Stomach smooth muscle (tissue), 2 donors: Measurements from ENCODE around the gene RETREG1.
A peak's percentile ranks its signal among the peaks of the same experiment; 100 is the strongest.

Source experiments
- H3K27ac ChIP-seq: one replicate; pipeline ENCODE4 v1.7.0; 2013; ENCODE audit warnings: mild to moderate bottlenecking, low read length, inconsistent platforms
- H3K27me3 ChIP-seq, 2 donors: one replicate each; pipeline ENCODE4 v1.7.0; 2013; ENCODE audit warnings: low read length in 2 of 2; ENCODE audit not compliant: insufficient read depth in 2 of 2, control insufficient read depth in 1 of 2
- H3K36me3 ChIP-seq, 2 donors: one replicate each; pipeline ENCODE4 v1.7.0; 2013; ENCODE audit warnings: low read length in 2 of 2; ENCODE audit not compliant: control insufficient read depth in 2 of 2, insufficient read depth in 2 of 2
- H3K4me1 ChIP-seq: one replicate; pipeline ENCODE4 v1.7.0; 2013; ENCODE audit warnings: low read length; ENCODE audit not compliant: control insufficient read depth, insufficient read depth
- H3K4me3 ChIP-seq, 2 donors: one replicate each; pipeline ENCODE4 v1.7.0; 2013; ENCODE audit warnings: low read length in 2 of 2
- H3K9ac ChIP-seq, 2 donors: one replicate each; pipeline ENCODE4 v1.7.0; 2013; ENCODE audit warnings: low read length in 2 of 2, mild to moderate bottlenecking in 1 of 2
- H3K9me3 ChIP-seq, 2 donors: one replicate each; pipeline ENCODE4 v1.7.0; 2013; ENCODE audit warnings: low read length in 2 of 2; ENCODE audit not compliant: control insufficient read depth in 2 of 2
- donor health status: healthy.
- donor health status: Pancreatic carcinoma.

Gene RETREG1

DNA sequence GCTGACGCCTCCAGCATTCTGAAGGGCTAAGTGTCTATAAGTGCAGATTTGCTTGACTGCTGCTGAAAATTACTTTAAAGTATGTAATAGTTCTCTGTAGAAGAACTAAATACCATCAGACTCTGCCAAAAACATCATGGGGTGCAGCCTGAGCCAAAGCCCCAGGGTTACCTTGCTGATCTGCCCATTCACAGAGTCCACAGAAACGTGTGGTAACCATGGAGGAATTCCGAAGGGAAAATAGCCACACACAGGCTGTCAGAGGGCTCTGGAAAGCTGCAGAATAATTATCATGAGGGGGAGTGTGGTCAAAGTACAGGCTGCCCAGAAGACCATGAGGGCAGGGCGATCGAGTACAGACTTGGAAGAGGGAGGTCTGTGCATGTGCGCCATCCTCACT is 36.4 kb downstream of the RETREG1 start:
- Histone ChIP-seq H3K36me3 (no peaks in the 10 kb centered on the region), H3K4me1 (peaks cover 5% of the 10 kb centered on the region), H3K27ac (no peak overlapping the region), H3K27me3 (no peaks in the 10 kb centered on the region), H3K4me3 (no peak overlapping the region), H3K9ac (no peak overlapping the region), H3K9me3 (no peaks in the 10 kb centered on the region)

DNA sequence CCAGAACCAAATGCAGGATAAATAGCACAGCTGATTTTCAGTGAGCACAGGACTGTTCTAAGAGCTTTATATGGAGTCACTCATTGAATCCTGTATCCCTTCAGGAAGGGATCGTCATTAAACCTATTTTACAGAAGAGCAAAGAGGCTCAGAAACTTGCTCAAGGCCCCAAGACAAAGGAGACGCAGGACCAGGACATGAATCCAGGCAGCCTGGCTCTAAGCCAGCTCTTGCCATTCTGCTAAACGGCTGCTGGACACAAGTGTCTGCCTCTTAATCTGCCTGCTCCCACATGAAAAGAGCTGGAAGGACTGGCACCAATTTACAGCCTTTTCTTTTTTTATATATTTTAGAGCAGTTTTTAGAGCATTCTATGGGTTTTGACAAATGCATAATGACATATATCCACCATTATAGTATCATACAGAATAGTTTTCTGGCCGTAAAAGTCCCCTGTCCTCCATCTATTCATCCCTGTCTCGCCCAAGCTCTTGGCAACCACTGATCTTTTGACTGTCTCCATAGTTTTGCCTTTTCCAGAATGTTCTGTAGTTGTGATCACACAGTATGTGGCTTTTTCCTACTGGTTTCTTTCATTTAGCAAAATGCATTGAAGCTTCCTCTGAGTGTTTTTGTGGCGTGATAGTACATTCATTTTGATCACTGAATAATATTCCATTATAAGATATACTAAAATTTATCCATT is 37.5 kb downstream of the RETREG1 start:
- Histone ChIP-seq H3K9me3 (no peaks in the 10 kb centered on the region), H3K27me3 (no peaks in the 10 kb centered on the region), H3K9ac (no peak overlapping the region), H3K4me1 (peaks cover 5% of the 10 kb centered on the region), H3K4me3 (no peak overlapping the region), H3K36me3 (no peaks in the 10 kb centered on the region), H3K27ac (no peak overlapping the region)

DNA sequence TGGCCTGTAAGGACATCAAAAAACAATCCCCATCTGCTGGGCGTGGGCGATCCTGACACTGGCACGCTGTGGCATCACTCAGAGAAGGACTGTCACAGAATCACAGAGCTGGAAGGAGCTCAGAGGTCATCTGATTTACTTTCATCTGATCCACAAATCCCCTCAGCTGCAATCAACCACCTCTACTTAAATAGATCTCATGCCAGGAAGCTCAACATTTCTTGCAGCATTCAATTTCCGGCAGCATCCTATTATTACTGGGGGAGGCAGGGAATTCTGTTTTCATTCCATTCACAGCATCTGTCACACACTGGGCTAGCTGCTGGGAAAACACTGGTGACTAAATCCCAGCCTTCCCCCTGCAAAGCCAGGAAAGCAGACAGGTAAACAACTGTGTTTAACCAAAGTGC is 38.3 kb downstream of the RETREG1 start:
- Histone ChIP-seq H3K27ac (no peak overlapping the region), H3K4me3 (no peak overlapping the region), H3K36me3 (no peaks in the 10 kb centered on the region), H3K9me3 (no peaks in the 10 kb centered on the region), H3K9ac (no peak overlapping the region), H3K4me1 (peaks cover 5% of the 10 kb centered on the region), H3K27me3 (no peaks in the 10 kb centered on the region)

DNA sequence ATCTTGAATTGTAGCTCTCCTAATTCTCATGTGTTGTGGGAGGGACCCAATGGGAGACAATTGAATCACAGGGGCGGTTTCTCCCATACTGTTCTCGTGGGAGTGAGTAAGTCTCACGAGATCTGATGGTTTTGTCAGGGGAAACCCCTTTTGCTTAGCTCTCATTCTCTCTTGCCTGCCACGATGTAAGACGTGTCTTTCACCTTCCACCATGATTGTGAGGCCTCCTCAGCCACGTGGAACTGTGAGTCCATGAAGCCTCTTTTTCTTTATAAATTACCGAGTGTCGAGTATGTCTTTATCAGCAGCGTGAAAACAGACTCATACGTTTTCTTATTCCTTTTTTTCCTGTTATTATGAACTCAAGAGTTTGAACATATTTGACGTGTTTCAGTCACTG is 39.1 kb downstream of the RETREG1 start:
- H3K9ac ChIP-seq: no peak overlapping the region
- H3K36me3 ChIP-seq: no peaks in the 10 kb centered on the region
- peaks cover 5% of the 10 kb centered on the region for H3K4me1 ChIP-seq
- no peak overlapping the region for H3K27ac ChIP-seq
- no peaks in the 10 kb centered on the region for H3K9me3 ChIP-seq
- no peaks in the 10 kb centered on the region for H3K27me3 ChIP-seq
- H3K4me3 ChIP-seq: no peak overlapping the region

DNA sequence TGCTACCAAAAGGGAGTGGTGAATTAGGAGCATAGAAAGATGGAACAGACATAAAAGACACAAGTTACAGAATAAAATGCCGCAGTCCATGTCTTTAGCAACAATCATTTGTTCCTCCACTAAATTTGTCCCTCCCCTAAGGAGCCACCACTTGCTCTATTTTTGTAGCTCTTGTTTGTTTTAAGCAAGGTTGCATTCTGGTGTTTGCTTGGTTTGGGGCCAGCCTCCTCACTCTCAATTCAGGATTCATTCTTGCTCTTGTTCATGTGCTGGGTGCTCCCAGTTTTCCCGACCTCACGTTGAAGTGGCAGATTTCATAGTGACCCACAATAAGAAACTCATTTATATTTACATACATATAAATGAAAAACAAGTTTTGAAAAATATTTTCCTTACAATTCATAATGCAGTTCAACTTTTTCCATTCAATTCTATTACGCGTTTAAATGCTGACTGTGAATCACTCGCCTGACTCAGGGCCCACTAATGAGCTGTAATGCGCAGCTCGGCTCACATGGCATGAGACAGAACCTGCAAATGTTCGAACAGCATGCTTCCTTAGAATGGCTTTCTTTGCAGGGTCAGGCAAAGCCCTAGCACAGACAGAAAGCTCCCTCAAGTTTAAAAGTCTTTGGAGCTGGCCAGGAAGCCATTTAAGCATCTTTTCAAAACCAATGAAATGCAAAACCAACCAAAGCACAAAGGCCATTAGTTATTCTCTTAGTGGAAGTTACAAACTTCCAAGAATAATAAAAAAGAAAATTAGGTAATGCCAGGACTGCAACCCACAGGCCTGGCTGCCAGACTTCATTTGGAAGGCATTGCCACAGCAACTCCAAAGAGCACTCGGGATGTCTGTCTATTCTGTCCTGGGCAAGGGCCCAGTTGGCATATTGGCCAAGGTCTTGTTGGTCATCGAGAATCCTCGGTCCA is 41.7 kb downstream of the RETREG1 start:
- H3K27ac ChIP-seq: no peak overlapping the region
- H3K4me1 ChIP-seq: peaks cover 7% of the 10 kb centered on the region
- no peak overlapping the region for H3K9ac ChIP-seq
- H3K36me3 ChIP-seq: no peaks in the 10 kb centered on the region
- no peaks in the 10 kb centered on the region for H3K9me3 ChIP-seq
- H3K27me3 ChIP-seq: no peaks in the 10 kb centered on the region
- no peak overlapping the region for H3K4me3 ChIP-seq

DNA sequence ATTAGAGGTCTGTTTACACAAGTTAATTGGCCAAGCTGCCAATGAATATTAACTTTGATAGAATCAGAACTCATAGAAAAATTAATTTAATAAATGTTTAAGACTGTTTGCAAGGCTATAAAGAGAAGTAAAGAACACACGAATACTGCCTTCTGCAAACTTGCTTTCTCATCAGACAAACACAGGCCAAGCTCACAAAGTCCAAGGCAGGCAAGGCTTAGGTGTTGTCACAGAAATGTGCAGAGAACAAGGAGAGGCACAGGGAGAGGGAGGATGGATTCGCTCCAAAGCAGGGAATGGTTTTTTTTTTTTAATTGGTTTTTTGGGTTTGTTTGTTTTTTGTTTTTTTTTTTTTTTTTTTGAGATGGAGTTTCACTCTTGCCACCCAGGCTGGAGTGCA is 43.4 kb downstream of the RETREG1 start:
- Histone ChIP-seq H3K27me3 (no peaks in the 10 kb centered on the region), H3K27ac (no peak overlapping the region), H3K36me3 (no peaks in the 10 kb centered on the region), H3K9ac (no peak overlapping the region), H3K4me1 (peaks cover 10% of the 10 kb centered on the region), H3K4me3 (no peak overlapping the region), H3K9me3 (no peaks in the 10 kb centered on the region)

DNA sequence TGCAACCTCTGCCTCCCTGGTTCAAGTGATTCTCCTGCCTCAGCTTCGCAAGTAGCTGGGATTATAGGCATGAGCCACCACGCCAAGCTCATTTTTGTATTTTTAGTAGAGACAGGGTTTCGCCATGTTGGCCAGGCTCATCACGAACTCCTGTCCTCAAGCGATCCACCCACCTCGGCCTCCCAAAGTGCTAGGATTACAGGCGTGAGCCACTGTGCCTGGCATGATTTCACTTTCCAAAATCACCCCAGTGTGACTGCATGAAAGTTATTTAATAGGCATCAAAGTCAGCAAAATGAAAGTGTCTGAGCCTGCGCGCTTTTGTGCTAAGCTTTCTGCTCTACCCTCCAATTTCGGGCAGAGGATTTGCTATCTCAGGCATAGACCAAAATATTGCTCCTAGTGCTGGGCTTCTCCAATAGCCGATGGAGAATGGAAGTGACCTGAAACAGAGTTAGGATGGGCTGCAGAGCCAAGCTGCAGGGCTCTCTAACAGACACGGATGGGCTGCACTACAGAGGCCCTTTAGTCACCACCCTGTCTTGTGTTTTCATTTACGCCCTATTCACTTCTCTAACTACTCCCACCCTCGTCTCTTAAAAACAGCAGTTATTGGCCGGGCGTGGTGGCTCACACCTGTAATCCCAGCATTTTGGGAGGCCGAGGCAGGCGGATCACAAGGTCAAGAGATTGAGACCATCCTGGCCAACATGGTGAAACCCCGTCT is 44.3 kb downstream of the RETREG1 start:
- H3K27ac ChIP-seq: no peak overlapping the region
- no peak overlapping the region for H3K4me3 ChIP-seq
- H3K36me3 ChIP-seq: no peaks in the 10 kb centered on the region
- H3K4me1 ChIP-seq: peaks cover 10% of the 10 kb centered on the region
- H3K9me3 ChIP-seq: no peaks in the 10 kb centered on the region
- no peaks in the 10 kb centered on the region for H3K27me3 ChIP-seq
- no peak overlapping the region for H3K9ac ChIP-seq

DNA sequence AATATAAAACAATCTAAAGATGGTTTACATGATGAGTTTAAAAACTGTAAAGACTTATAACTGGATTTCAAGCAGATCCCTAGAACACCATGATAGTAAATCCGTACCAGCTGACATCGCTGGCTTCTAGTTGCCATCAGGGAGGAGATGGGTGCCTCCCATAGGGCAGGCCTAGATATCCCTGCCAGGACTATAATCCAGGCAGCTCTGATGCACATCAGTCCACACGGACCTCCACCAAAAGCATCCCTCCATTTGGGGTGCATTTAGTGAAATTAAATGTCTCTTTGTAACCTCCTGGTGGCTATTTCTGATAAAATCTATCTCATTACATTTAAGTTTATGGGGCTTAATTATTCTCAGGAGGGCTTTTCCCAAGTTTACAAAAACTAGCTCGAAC is 45.8 kb downstream of the RETREG1 start:
- no peaks in the 10 kb centered on the region for H3K9me3 ChIP-seq
- H3K9ac ChIP-seq: no peak overlapping the region
- peaks cover 10% of the 10 kb centered on the region for H3K4me1 ChIP-seq
- H3K36me3 ChIP-seq: no peaks in the 10 kb centered on the region
- no peak overlapping the region for H3K27ac ChIP-seq
- H3K27me3 ChIP-seq: no peaks in the 10 kb centered on the region
- no peak overlapping the region for H3K4me3 ChIP-seq

DNA sequence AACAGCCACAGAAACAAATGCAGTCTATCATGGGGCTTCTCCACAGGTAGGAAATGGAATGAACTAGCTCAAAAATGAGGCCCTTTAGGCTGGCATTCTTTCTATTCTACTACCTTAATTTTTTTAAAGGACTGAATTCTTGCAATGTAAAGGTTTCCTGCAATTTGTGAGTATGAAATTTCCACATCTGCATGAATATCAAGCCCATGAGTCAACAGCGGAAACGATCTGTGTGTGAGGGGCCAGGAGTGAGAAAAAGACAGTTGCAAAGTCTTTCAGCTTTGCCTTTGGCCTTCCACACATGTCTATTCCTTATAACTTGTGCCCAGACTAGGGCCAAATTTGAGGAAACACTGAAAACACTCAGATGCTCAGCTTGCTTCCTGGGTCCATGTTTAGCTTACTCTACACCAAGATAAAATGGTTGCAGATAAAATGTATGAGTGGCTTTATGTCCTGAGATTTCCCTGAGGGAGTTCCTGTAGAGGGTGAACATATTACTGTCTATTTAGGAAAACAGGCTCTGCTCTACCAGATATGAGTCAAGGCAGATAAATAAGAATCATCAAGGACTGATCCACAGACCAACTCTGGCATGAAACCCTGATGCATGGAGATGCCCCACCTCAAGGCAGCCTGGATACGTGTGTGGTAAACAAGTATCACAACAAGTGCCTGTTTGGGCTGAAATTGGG is 46.5 kb downstream of the RETREG1 start:
- Histone ChIP-seq H3K9me3 (no peaks in the 10 kb centered on the region), H3K27me3 (no peaks in the 10 kb centered on the region), H3K27ac (no peak overlapping the region), H3K36me3 (no peaks in the 10 kb centered on the region), H3K4me1 (peaks cover 10% of the 10 kb centered on the region), H3K9ac (no peak overlapping the region), H3K4me3 (no peak overlapping the region)

DNA sequence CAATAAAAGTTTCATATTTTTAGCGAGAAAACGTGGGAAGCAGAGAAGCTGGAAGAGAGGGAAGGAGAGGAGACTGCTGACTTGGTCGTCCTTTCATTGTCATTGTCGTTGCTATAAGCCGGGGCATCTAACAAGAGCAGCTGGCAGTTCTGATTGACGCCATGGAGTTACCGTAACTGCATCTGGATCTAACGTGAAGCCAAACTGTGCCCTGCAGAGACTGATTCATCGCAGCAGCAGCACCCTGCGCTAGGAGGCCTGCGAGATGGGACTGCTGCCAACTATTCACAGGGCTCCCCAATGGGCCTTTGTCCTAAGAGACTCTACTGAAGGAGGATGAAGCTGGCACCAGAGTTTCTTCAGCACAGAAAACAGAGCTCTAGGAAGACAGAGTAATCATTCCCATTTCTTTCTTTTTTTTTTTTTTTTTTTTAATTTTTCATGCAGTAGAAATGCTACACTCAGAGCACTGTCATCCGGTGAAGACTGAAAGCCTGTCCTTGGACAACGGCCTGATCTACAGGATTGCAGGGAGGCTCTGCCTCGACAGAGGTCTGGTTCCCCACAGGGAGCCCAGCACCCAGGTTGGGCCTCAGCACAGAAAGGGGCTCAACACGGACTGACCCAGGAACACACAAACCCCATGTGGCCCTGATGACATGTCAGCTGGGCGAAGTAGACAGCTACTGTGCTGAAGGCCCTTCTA is 47.8 kb downstream of the RETREG1 start:
- Histone ChIP-seq H3K4me3 (peak overlapping the region in 1 of 2 donors; percentile 22), H3K27ac (no peak overlapping the region), H3K36me3 (no peaks in the 10 kb centered on the region), H3K9me3 (no peaks in the 10 kb centered on the region), H3K9ac (no peak overlapping the region), H3K27me3 (no peaks in the 10 kb centered on the region), H3K4me1 (peaks cover 10% of the 10 kb centered on the region)
